Activated T-cell treated with anti-CD3 and anti-CD28 coated beads, Interleukin-2, amount 50 U/mL, for 72 hours (primary cell): ENCODE data around the gene ST7. TPM values are rescaled to one million over a fixed set of nuclear protein-coding genes. Genes with fewer than 3 reads are reported as not detected.
"Not testable (repeated sequence)": the region's sequence is repeated elsewhere in the genome, so short reads cannot be mapped to it uniquely, and the experiment has no call there.

ENCODE experiments used
- ATAC-seq, 2 donors: fragments of 150-1000 bp; cut with Tn5 transposase; replicated peaks in 1 of 2; 2 replicates each; pipeline ENCODE4 v1.10.0; 2021; ENCODE audit warnings: moderate library complexity in 2 of 2, mild to moderate bottlenecking in 1 of 2
- DNase-seq, 2 donors: peaks; one replicate each; pipeline ENCODE4 v3.0.0; 2021 to 2022; ENCODE audit warnings: mixed read lengths in 1 of 2
- H3K27ac Mint-ChIP-seq: one replicate; pipeline ENCODE4 v1.8.0; 2022; ENCODE audit warnings: mild to moderate bottlenecking, moderate library complexity, mixed read lengths
- H3K27me3 Mint-ChIP-seq: one replicate; pipeline ENCODE4 v1.8.0; 2022; ENCODE audit warnings: low read depth, mixed read lengths
- H3K36me3 Mint-ChIP-seq, 2 donors: one replicate each; pipeline ENCODE4 v1.8.0; 2022; ENCODE audit warnings: mixed read lengths in 2 of 2, mild to moderate bottlenecking in 1 of 2; ENCODE audit not compliant: insufficient read depth in 2 of 2
- H3K4me1 Mint-ChIP-seq: one replicate; pipeline ENCODE4 v1.8.0; 2022; ENCODE audit warnings: low read depth, mixed read lengths
- H3K4me3 Mint-ChIP-seq, 2 donors: one replicate each; pipeline ENCODE4 v1.8.0; 2022; ENCODE audit warnings: mild to moderate bottlenecking in 2 of 2, mixed read lengths in 2 of 2, moderate library complexity in 2 of 2
- H3K9me3 Mint-ChIP-seq, 2 donors: one replicate each; pipeline ENCODE4 v1.8.0; 2022; ENCODE audit warnings: mixed read lengths in 2 of 2
- total RNA-seq, 2 donors: library from RNA; stranded (reverse); gene quantifications; one replicate each; pipeline ENCODE4 v1.2.3, GENCODE V29; 2022

The ST7 gene
- total RNA-seq, 2 donors from 2014 or later: 6.2 to 7.2 TPM

DNA sequence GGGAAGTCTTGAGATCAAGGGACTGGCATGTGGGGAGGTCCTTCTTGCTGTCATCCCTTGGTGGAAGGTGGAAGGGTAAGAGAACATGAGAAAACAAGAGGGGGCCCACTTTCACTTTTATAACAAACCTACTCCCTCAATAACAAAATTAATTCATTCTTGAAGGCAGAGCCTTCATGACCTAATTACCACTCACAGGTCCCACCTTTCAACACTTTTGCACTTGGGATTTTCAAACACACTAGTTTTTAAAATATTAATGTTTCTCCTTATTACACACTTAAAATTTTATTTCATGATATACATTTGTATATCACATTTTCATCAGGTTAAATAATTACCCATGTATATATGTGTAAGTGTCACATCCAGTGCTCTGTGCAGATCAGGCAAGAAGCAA is 2.0 kb downstream of the ST7 start:
- peaks cover 12% of the 10 kb centered on the region for H3K27me3 Mint-ChIP-seq
- H3K36me3 Mint-ChIP-seq: peaks cover 0 to 3% of the 10 kb centered on the region in 2 donors
- DNase-seq: no peak
- H3K4me3 Mint-ChIP-seq: peak overlapping the region; percentile 83 to 94
- no peak for ATAC-seq
- no peaks in the 10 kb centered on the region for H3K9me3 Mint-ChIP-seq
- peaks cover 28% of the 10 kb centered on the region for H3K4me1 Mint-ChIP-seq
- peak overlapping the region; percentile 91 for H3K27ac Mint-ChIP-seq

DNA sequence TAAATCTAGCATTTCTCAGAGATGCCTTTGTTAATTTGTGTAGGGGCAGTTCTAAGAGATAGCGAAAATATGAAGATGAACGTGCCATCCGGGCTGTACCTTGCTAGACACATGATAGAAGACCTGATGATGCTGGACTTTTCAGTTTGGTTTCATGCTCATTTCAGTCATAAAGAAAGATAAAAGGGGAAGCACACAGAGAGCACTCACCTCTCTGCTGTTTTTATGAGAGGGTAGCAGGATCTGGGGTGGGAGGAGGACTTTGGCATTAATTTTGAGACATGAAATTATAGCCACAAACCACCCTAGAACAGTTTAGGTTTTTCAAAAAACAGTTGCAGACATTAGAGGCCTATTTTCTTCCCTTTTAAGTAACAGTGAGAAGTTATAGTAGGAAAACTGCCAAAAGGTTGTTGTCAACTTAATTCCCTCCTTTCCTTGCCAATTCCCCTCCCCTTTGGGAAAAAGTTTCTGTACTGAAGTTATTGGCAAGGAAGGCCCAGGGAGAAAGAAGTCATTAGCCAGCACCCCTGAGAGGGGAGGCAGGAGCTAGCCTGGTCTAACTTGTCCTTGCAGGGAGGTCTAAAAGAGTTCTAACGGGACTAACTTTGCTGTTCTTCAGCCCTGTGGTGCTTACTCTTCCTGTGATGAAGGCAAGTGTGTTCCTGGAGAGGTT is 2.6 kb downstream of the ST7 start:
- H3K27ac Mint-ChIP-seq: peak overlapping the region; percentile 30
- ATAC-seq (peak; percentile 63 to 71), DNase-seq (peak; percentile 18 to 25)
- no peaks in the 10 kb centered on the region for H3K9me3 Mint-ChIP-seq
- H3K4me1 Mint-ChIP-seq: peaks cover 28% of the 10 kb centered on the region
- peaks cover 9% of the 10 kb centered on the region for H3K27me3 Mint-ChIP-seq
- H3K4me3 Mint-ChIP-seq: peak overlapping the region in 1 of 2 donors; percentile 94
- peaks cover 0 to 3% of the 10 kb centered on the region in 2 donors for H3K36me3 Mint-ChIP-seq

DNA sequence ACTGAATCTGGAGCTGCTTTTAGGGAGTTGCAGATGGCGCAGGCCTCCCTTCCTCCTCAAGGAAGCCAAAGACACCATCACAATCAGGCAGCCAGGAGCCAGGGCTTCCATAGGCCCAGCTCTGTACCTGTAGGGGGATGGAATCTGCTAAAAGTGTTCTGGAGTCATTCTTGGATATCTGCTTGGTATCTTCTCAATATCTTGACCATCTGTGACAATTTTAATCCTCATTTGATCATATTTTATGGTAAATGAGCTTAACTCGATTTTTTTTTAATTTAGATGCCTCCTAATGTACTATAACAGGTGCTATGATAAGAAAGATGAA is 3.1 kb downstream of the ST7 start:
- DNase-seq (no peak), ATAC-seq (no peak)
- Mint-ChIP-seq H3K4me3 (peak overlapping the region in 1 of 2 donors; percentile 94), H3K27ac (no peak overlapping the region), H3K9me3 (no peaks in the 10 kb centered on the region), H3K4me1 (peaks cover 28% of the 10 kb centered on the region), H3K27me3 (peaks cover 9% of the 10 kb centered on the region), H3K36me3 (peaks cover 0 to 3% of the 10 kb centered on the region in 2 donors)

GRCh38 chr7:116957874-116958273 is 4.6 kb downstream of the ST7 start:
- H3K36me3 Mint-ChIP-seq: peaks cover 0 to 6% of the 10 kb centered on the region in 2 donors
- peaks cover 9% of the 10 kb centered on the region for H3K27me3 Mint-ChIP-seq
- no peak overlapping the region for H3K27ac Mint-ChIP-seq
- no peak for ATAC-seq
- peaks cover 0 to 3% of the 10 kb centered on the region in 2 donors for H3K9me3 Mint-ChIP-seq
- peaks cover 25% of the 10 kb centered on the region for H3K4me1 Mint-ChIP-seq
- DNase-seq: no peak
- no peak overlapping the region for H3K4me3 Mint-ChIP-seq

GRCh38 chr7:116961966-116962673 is 8.8 kb downstream of the ST7 start:
- H3K27ac Mint-ChIP-seq, H3K4me3 Mint-ChIP-seq, DNase-seq, H3K9me3 Mint-ChIP-seq, H3K27me3 Mint-ChIP-seq, ATAC-seq, H3K36me3 Mint-ChIP-seq, H3K4me1 Mint-ChIP-seq: not testable (repeated sequence)

DNA sequence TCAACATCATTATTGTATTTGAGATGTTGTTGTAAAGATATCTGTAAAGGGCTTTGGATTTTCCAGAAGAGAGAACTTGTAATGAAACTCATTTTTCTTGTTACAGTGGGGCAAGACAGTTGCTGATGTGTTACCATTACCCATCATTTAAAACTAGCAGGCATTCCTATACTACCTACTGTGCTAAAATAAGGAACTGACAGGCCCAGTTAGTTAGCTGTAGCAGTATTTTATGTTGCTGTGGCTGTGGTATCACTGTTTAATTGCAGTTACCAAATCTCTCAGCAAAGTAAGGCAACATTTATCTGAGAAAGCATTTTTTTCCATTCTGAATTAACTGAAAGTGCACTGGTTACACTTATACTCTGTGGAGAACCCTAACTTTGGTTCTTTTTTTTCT is 9.9 kb downstream of the ST7 start:
- no peak overlapping the region for H3K27ac Mint-ChIP-seq
- peaks cover 0 to 3% of the 10 kb centered on the region in 2 donors for H3K9me3 Mint-ChIP-seq
- ATAC-seq (no peak), DNase-seq (no peak)
- H3K36me3 Mint-ChIP-seq: peaks cover 0 to 3% of the 10 kb centered on the region in 2 donors
- no peak overlapping the region for H3K4me3 Mint-ChIP-seq
- H3K27me3 Mint-ChIP-seq: peaks cover 9% of the 10 kb centered on the region
- no peaks in the 10 kb centered on the region for H3K4me1 Mint-ChIP-seq

GRCh38 chr7:116966601-116967000 is 13.3 kb downstream of the ST7 start:
- no peak overlapping the region for H3K4me3 Mint-ChIP-seq
- H3K36me3 Mint-ChIP-seq: peaks cover 0 to 3% of the 10 kb centered on the region in 2 donors
- DNase-seq (no peak), ATAC-seq (no peak)
- peaks cover 6% of the 10 kb centered on the region for H3K27me3 Mint-ChIP-seq
- H3K9me3 Mint-ChIP-seq: peaks cover 0 to 3% of the 10 kb centered on the region in 2 donors
- no peak overlapping the region for H3K27ac Mint-ChIP-seq
- peaks cover 8% of the 10 kb centered on the region for H3K4me1 Mint-ChIP-seq

DNA sequence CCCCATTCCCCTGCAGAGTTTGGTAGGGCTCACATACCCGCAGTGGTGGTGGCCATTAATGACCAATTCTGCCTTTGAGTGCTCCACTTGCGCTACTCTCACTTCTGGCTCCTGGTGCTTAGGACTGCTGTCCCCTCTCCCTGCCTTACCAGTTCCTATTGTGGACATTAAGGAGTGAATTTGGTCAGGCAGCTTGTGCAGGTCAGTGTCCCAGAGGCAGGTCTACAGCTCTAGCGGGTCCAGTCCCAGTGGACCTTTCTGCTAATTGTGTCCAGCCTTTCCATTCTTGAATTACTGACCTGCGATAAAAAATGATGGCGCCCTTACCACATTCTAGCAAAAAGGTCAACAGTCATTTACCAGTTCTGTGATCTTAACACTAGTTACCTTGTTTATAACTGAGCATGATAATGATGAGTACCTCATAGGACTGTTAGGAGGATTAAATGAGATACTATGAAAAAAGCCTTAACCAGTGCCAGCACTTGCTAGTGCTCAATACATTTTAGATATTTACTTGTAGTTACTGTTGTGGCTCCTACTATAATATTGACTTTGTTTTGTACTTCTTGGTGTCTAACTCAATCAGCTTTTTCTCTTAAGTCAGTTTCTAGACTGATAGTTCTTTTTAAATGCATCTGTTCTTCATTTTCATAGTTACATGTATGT is 14.1 kb downstream of the ST7 start:
- Mint-ChIP-seq H3K4me3 (no peak overlapping the region), H3K27ac (no peak overlapping the region), H3K9me3 (no peaks in the 10 kb centered on the region), H3K36me3 (no peaks in the 10 kb centered on the region), H3K27me3 (peaks cover 6% of the 10 kb centered on the region), H3K4me1 (peaks cover 8% of the 10 kb centered on the region)
- DNase-seq (no peak), ATAC-seq (no peak)

GRCh38 chr7:116967983-116968382 is 14.7 kb downstream of the ST7 start:
- peaks cover 8% of the 10 kb centered on the region for H3K4me1 Mint-ChIP-seq
- no peak overlapping the region for H3K4me3 Mint-ChIP-seq
- DNase-seq (no peak), ATAC-seq (no peak)
- no peaks in the 10 kb centered on the region for H3K36me3 Mint-ChIP-seq
- H3K27me3 Mint-ChIP-seq: peaks cover 6% of the 10 kb centered on the region
- H3K27ac Mint-ChIP-seq: no peak overlapping the region
- no peaks in the 10 kb centered on the region for H3K9me3 Mint-ChIP-seq

DNA sequence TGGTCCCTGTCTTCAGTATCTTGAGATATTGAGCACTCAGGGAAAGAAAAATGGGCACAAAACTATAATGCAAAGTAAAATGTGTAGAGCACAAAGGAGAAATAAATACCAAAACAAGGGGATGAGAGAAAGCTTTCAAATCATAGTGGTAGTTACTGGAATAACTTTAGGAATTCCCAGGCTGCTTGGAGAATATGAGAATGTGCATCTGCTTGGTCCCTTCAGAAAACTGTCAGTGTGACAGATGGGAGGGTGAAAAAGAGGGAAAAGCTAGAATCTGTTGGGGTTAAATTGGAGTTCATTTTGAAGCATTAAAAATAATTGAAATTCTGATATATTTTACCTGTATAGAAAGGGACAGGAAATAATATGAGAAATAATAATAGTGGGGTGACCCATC is 15.3 kb downstream of the ST7 start:
- no peak for ATAC-seq
- H3K36me3 Mint-ChIP-seq: no peaks in the 10 kb centered on the region
- H3K4me1 Mint-ChIP-seq: peaks cover 8% of the 10 kb centered on the region
- DNase-seq: no peak
- H3K27me3 Mint-ChIP-seq: peaks cover 6% of the 10 kb centered on the region
- H3K27ac Mint-ChIP-seq: no peak overlapping the region
- H3K9me3 Mint-ChIP-seq: no peaks in the 10 kb centered on the region
- H3K4me3 Mint-ChIP-seq: no peak overlapping the region

DNA sequence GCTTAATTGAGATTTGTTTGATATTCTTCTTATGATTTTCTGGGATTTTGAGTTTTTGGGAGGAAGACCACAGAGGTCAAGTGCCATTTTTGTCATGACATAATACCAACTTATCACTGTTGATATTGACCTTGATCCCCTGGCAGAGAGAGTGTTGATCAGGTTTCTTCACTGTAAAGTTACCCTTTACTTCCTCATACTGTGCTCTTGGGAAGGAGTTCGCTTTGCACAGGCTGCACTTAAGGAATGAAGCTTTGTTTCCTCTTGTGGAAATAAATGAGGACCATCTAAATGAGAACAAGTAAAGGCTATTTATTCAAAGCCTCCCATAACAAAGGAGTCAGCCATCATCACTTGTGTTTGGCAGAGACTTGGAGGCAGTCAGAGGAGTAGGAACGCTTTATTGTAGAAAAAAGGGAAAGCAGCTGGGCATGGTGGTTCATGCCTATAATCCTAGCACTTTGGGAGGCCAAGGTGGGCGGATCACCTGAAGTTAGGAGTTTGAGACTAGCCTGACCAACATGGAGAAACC is 16.1 kb downstream of the ST7 start:
- H3K9me3 Mint-ChIP-seq: no peaks in the 10 kb centered on the region
- H3K4me1 Mint-ChIP-seq: peaks cover 8% of the 10 kb centered on the region
- no peak for DNase-seq
- H3K27me3 Mint-ChIP-seq: peaks cover 6% of the 10 kb centered on the region
- ATAC-seq: no peak
- H3K27ac Mint-ChIP-seq: no peak overlapping the region
- no peaks in the 10 kb centered on the region for H3K36me3 Mint-ChIP-seq
- no peak overlapping the region for H3K4me3 Mint-ChIP-seq

- no peak overlapping the region for H3K27ac Mint-ChIP-seq
- no peak for ATAC-seq
- no peak for DNase-seq
- peaks cover 6% of the 10 kb centered on the region for H3K27me3 Mint-ChIP-seq
- H3K9me3 Mint-ChIP-seq: no peaks in the 10 kb centered on the region
- H3K4me1 Mint-ChIP-seq: peaks cover 8% of the 10 kb centered on the region
- H3K4me3 Mint-ChIP-seq: no peak overlapping the region
- H3K36me3 Mint-ChIP-seq: no peaks in the 10 kb centered on the region
Observed at GRCh38 chr7:116970238-116970910, 17.1 kb downstream of the ST7 start.

- not testable (repeated sequence) for DNase-seq, H3K4me1 Mint-ChIP-seq, H3K4me3 Mint-ChIP-seq, H3K27me3 Mint-ChIP-seq, H3K9me3 Mint-ChIP-seq, H3K36me3 Mint-ChIP-seq, H3K27ac Mint-ChIP-seq
- ATAC-seq: peak in 1 of 2 donors; percentile 26
Observed at GRCh38 chr7:116971153-116971552, 17.9 kb downstream of the ST7 start.
